HEK293T (cell line): ENCODE results near the gene FAS.

Experiments
- CTCF ChIA-PET: fragments of 350-600 bp; formaldehyde crosslinking; extraction: SDS; loops from one replicate; lab custom pipeline; 2021; ENCODE audit warnings: antibody characterized with exemption, inconsistent platforms; lab: Yijun Ruan, JAX
- POLR2A ChIA-PET: fragments of 350-600 bp; formaldehyde crosslinking; extraction: SDS; loops from one replicate; lab custom pipeline; 2020; ENCODE audit warnings: antibody characterized with exemption, inconsistent platforms; lab: Yijun Ruan, JAX
- DNase-seq: peaks from one replicate; pipeline ENCODE4 v3.0.0; 2012; ENCODE audit warnings: mixed read lengths; ENCODE audit errors: extremely low spot score
- ARNT ChIP-seq: fragments of 450-650 bp; IDR thresholded peaks from 2 replicates; pipeline ENCODE4 v1.6.1; 2017; ENCODE audit warnings: mild to moderate bottlenecking
- BHLHE40 ChIP-seq: fragments of 450-650 bp; IDR thresholded peaks from 2 replicates; pipeline ENCODE4 v1.6.1; 2016; ENCODE audit warnings: mild to moderate bottlenecking, moderate library complexity, borderline replicate concordance
- CTBP1 ChIP-seq: fragments of 450-650 bp; IDR thresholded peaks from 2 replicates; pipeline ENCODE4 v1.6.1; 2016; ENCODE audit warnings: borderline replicate concordance
- ELF4 ChIP-seq: fragments of 450-650 bp; IDR thresholded peaks from 2 replicates; pipeline ENCODE4 v1.6.1; 2017; ENCODE audit warnings: antibody characterized with exemption
- FOXA1 ChIP-seq: fragments of 450-650 bp; IDR thresholded peaks from 2 replicates; pipeline ENCODE4 v1.6.1; 2016; ENCODE audit warnings: mild to moderate bottlenecking
- FOXK2 ChIP-seq: fragments of 450-650 bp; IDR thresholded peaks from 2 replicates; pipeline ENCODE4 v1.6.1; 2016; ENCODE audit warnings: mild to moderate bottlenecking
- FOXM1 ChIP-seq: fragments of 450-650 bp; IDR thresholded peaks from 2 replicates; pipeline ENCODE4 v1.6.1; 2017; ENCODE audit warnings: mild to moderate bottlenecking, borderline replicate concordance
- HDGF ChIP-seq: fragments of 450-650 bp; IDR thresholded peaks from 2 replicates; pipeline ENCODE4 v1.6.1; 2017; ENCODE audit warnings: antibody characterized with exemption, borderline replicate concordance
- L3MBTL2 ChIP-seq: fragments of 450-650 bp; conservative IDR thresholded peaks from 2 replicates; pipeline ENCODE4 v1.6.1; 2016; ENCODE audit warnings: mild to moderate bottlenecking
- LEF1 ChIP-seq: fragments of 450-650 bp; IDR thresholded peaks from 2 replicates; pipeline ENCODE4 v1.6.1; 2017; ENCODE audit warnings: mild to moderate bottlenecking, borderline replicate concordance
- NFRKB ChIP-seq: fragments of 450-650 bp; IDR thresholded peaks from 2 replicates; pipeline ENCODE4 v1.6.1; 2016; ENCODE audit warnings: mild to moderate bottlenecking, moderate library complexity
- SP1 ChIP-seq: fragments of 450-650 bp; IDR thresholded peaks from 2 replicates; pipeline ENCODE4 v1.6.1; 2017
- SUZ12 ChIP-seq: fragments of 450-650 bp; IDR thresholded peaks from 2 replicates; pipeline ENCODE4 v1.6.1; 2016; ENCODE audit warnings: mild to moderate bottlenecking
- TARDBP ChIP-seq: fragments of 450-650 bp; IDR thresholded peaks from 2 replicates; pipeline ENCODE4 v1.6.1; 2016
- ZNF384 ChIP-seq: fragments of 450-650 bp; IDR thresholded peaks from 2 replicates; pipeline ENCODE4 v1.6.1; 2016
- TF ChIP-seq, protein P1 (sequence below): fragments of 450-650 bp; IDR thresholded peaks from 2 replicates; pipeline ENCODE4 v1.6.1; 2016

Gene FAS

DNA sequence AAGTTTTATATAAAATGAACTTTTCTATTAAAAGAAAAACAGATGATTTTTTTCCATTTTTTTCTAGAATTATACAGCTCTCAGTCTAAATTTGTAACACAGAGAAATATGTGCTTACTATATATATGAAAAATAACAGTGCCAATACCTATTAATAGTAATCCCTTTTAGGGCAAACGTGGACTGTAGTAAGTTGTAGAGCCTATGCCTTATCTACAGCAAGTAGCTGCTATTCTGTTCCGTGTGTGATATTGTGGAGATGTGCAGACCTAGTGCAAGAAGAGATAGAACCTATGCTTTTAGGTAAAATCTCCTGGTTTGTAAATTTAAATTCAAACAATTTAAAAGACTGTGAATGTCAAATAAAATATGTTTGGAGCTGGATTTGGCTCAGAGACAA, 72.9 kb downstream of the FAS start:
- POLR2A ChIA-PET = no interaction called here
- CTCF ChIA-PET = no interaction called here

DNA sequence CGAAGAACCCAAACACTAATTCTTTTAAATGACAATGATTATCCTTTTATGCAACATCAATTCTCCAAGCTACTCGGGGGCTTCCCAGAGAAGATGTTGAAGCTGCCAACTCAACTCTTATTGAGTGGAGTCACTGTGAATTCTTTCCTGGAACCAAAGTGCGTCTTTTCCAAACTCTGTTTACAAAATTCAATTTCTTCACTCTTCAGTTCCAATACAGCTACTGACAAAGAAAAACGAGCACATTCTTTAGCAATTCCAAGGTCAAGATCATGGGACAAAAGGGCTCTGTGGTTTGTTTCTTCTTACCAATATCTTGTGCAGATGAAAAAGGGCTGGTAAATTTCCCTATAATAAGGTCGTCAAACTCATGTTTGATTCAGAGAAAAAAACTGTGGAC, 74.2 kb downstream of the FAS start:
- ChIA-PET CTCF (interaction anchor here (0.5 kb wide), 1 partner anchor 261 kb away, joined by 6 read pairs; no protein-coding TSS in a partner anchor), POLR2A (no interaction called here)

More for the DNA sequence above, 72.9 kb downstream of the FAS start:
- DNase-seq = no peak
- TF ChIP-seq SUZ12 (no peak), NFRKB (no peak), CTBP1 (no peak), HDGF (no peak), BHLHE40 (no peak), FOXM1 (no peak), L3MBTL2 (no peak), FOXK2 (no peak), FOXA1 (no peak), LEF1 (no peak), ELF4 (no peak), TARDBP (no peak), SP1 (no peak), ZNF384 (no peak), ARNT (no peak)
- TF ChIP-seq, protein P1, sequence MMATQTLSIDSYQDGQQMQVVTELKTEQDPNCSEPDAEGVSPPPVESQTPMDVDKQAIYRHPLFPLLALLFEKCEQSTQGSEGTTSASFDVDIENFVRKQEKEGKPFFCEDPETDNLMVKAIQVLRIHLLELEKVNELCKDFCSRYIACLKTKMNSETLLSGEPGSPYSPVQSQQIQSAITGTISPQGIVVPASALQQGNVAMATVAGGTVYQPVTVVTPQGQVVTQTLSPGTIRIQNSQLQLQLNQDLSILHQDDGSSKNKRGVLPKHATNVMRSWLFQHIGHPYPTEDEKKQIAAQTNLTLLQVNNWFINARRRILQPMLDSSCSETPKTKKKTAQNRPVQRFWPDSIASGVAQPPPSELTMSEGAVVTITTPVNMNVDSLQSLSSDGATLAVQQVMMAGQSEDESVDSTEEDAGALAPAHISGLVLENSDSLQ = no peak

More for the DNA sequence above, 74.2 kb downstream of the FAS start:
- TF ChIP-seq ELF4 (no peak), BHLHE40 (no peak), FOXA1 (no peak), HDGF (no peak), CTBP1 (no peak), FOXK2 (no peak), SUZ12 (no peak), SP1 (no peak), LEF1 (no peak), FOXM1 (no peak), NFRKB (no peak), L3MBTL2 (no peak)
- TF ChIP-seq, protein P1 = no peak
- no peak for DNase-seq
